H1 (cell line): ENCODE measurements around the gene CPM. TPM values are rescaled to one million over a fixed set of nuclear protein-coding genes. Genes with fewer than 3 reads are reported as not detected.

Experiments used
- CTCF ChIA-PET: fragments of 300-600 bp; sonication (Branson Sonifier 250); formaldehyde crosslinking; loops from one replicate; lab custom pipeline; 2021; ENCODE audit not compliant: partially characterized antibody; lab: Charles Lee
- POLR2A ChIA-PET: fragments of 300-600 bp; sonication (Branson Sonifier 250); formaldehyde crosslinking; loops from one replicate; lab custom pipeline; 2021; ENCODE audit warnings: inconsistent platforms; ENCODE audit not compliant: partially characterized antibody; lab: Charles Lee
- DNase-seq, 2 experiments: peaks; one replicate each; pipeline versions ENCODE4 v3.0.0 to v3.0.0-alpha.2; 2010 to 2022; ENCODE audit warnings: low spot score in 2 of 2, low read depth in 1 of 2, mixed read lengths in 1 of 2
- FAIRE-seq: peaks from 2 replicates; lab custom pipeline; 2011; peaks lifted over from hg19 to GRCh38; lab: Jason Lieb, UNC
- H2AFZ ChIP-seq: 2 replicates; pipeline ENCODE4 v1.8.1; 2012; ENCODE audit warnings: low read length, inconsistent platforms
- H2AK5ac ChIP-seq: 2 replicates; pipeline ENCODE4 v1.6.1; 2013; ENCODE audit warnings: low read depth, low read length
- H2BK120ac ChIP-seq: replicated peaks from 2 replicates; pipeline ENCODE3; 2013; ENCODE audit warnings: low read depth, low read length, inconsistent platforms
- H2BK12ac ChIP-seq: 2 replicates; pipeline ENCODE4 v1.6.1; 2013; ENCODE audit warnings: low read depth, low read length
- H2BK15ac ChIP-seq: 2 replicates; pipeline ENCODE4 v1.6.1; 2013; ENCODE audit warnings: low read length
- H2BK20ac ChIP-seq: 2 replicates; pipeline ENCODE4 v1.6.1; 2013; ENCODE audit warnings: low read length
- H2BK5ac ChIP-seq: 2 replicates; pipeline ENCODE4 v1.6.1; 2013; ENCODE audit warnings: low read depth, low read length
- H3K14ac ChIP-seq: 2 replicates; pipeline ENCODE4 v1.6.1; 2013; ENCODE audit warnings: inconsistent platforms; ENCODE audit not compliant: insufficient read length
- H3K18ac ChIP-seq: 2 replicates; pipeline ENCODE4 v1.6.1; 2013; ENCODE audit warnings: low read length; ENCODE audit errors: extremely low read depth
- H3K23ac ChIP-seq: 2 replicates; pipeline ENCODE4 v1.6.1; 2013; ENCODE audit warnings: inconsistent platforms; ENCODE audit not compliant: insufficient read length
- H3K23me2 ChIP-seq: 2 replicates; pipeline ENCODE4 v1.6.1; 2013; ENCODE audit warnings: low read depth, low read length
- H3K27ac ChIP-seq: 2 replicates; pipeline ENCODE4 v1.6.1; 2011; ENCODE audit warnings: low read depth, low read length, inconsistent platforms
- H3K27me3 ChIP-seq, 4 experiments: replicated peaks in 1 of 4; 1 replicate in 1 of 4; 2 replicates in 3 of 4; pipeline versions ENCODE4 v1.6.1 to v1.8.1; 2011 to 2013; ENCODE audit warnings: low read length in 3 of 4, mild to moderate bottlenecking in 3 of 4, inconsistent platforms in 2 of 4, mixed read lengths in 2 of 4, moderate library complexity in 1 of 4; ENCODE audit not compliant: control insufficient read depth in 3 of 4, insufficient read depth in 3 of 4; ENCODE audit errors: extremely low read depth in 1 of 4
- H3K36me3 ChIP-seq, 4 experiments: 2 replicates each; pipeline versions ENCODE4 v1.6.1 to v1.8.1; 2011 to 2013; ENCODE audit warnings: mild to moderate bottlenecking in 4 of 4, low read length in 3 of 4, moderate library complexity in 2 of 4, control low read depth in 1 of 4, inconsistent platforms in 1 of 4; ENCODE audit not compliant: insufficient read depth in 4 of 4, control insufficient read depth in 2 of 4
- H3K4ac ChIP-seq: replicated peaks from 2 replicates; pipeline ENCODE3; 2013; ENCODE audit warnings: low read length, low read depth, mixed read lengths, inconsistent platforms; ENCODE audit not compliant: insufficient read length
- H3K4me1 ChIP-seq, 4 experiments: replicated peaks in 1 of 4; 1 replicate in 1 of 4; 2 replicates in 3 of 4; pipeline versions ENCODE4 v1.6.1 to v1.8.1; 2011 to 2013; ENCODE audit warnings: low read length in 3 of 4, inconsistent platforms in 2 of 4, mixed read lengths in 1 of 4; ENCODE audit not compliant: insufficient read depth in 4 of 4, control insufficient read depth in 3 of 4
- H3K4me2 ChIP-seq, 2 experiments: 2 replicates each; pipeline versions ENCODE4 v1.6.1 to v1.8.1; 2011 to 2013; ENCODE audit warnings: low read depth in 2 of 2, low read length in 2 of 2, control low read depth in 1 of 2, inconsistent platforms in 1 of 2, mild to moderate bottlenecking in 1 of 2; ENCODE audit not compliant: insufficient read depth in 1 of 2
- H3K4me3 ChIP-seq, 4 experiments: fragments of 200-600, 300-600 bp in 1 of 4; sonication (generic), shearing (Covaris generic), sonication (Bioruptor Twin) in 1 of 4; 2 replicates each; pipeline versions ENCODE4 v1.5.1 to v1.8.1; 2011 to 2016; ENCODE audit warnings: low read length in 4 of 4, low read depth in 3 of 4, control low read depth in 2 of 4, inconsistent platforms in 2 of 4, mild to moderate bottlenecking in 2 of 4, mixed read lengths in 1 of 4, moderate library complexity in 1 of 4; ENCODE audit not compliant: insufficient read depth in 2 of 4; ENCODE audit errors: extremely low read depth in 1 of 4
- H3K56ac ChIP-seq: replicated peaks from 2 replicates; pipeline ENCODE3; 2013; ENCODE audit warnings: low read depth, mild to moderate bottlenecking, mixed read lengths, low read length, inconsistent platforms; ENCODE audit not compliant: insufficient read length
- H3K79me1 ChIP-seq: 2 replicates; pipeline ENCODE4 v1.6.1; 2013; ENCODE audit warnings: low read depth, low read length, control low read depth
- H3K79me2 ChIP-seq, 2 experiments: 2 replicates each; pipeline versions ENCODE4 v1.6.1 to v1.8.1; 2012 to 2013; ENCODE audit warnings: low read length in 2 of 2, mild to moderate bottlenecking in 2 of 2, inconsistent platforms in 1 of 2; ENCODE audit not compliant: insufficient read depth in 2 of 2, control insufficient read depth in 1 of 2
- H3K9ac ChIP-seq, 4 experiments: replicated peaks in 1 of 4; 1 replicate in 1 of 4; 2 replicates in 3 of 4; pipeline versions ENCODE4 v1.6.1 to v1.8.1; 2011 to 2013; ENCODE audit warnings: low read depth in 3 of 4, low read length in 3 of 4, control low read depth in 2 of 4, mild to moderate bottlenecking in 2 of 4, moderate library complexity in 2 of 4, inconsistent platforms in 1 of 4; ENCODE audit errors: extremely low read depth in 1 of 4
- H3K9me3 ChIP-seq, 2 experiments: 2 replicates each; pipeline versions ENCODE4 v1.6.1 to v1.8.1; 2012 to 2013; ENCODE audit warnings: mild to moderate bottlenecking in 2 of 2, moderate library complexity in 2 of 2, control low read depth in 1 of 2, inconsistent platforms in 1 of 2, low read depth in 1 of 2, low read length in 1 of 2, mixed read lengths in 1 of 2; ENCODE audit not compliant: insufficient read depth in 2 of 2
- H4K20me1 ChIP-seq, 2 experiments: replicated peaks in 1 of 2; 2 replicates each; pipeline versions ENCODE3 to v1.8.1; 2011 to 2013; ENCODE audit warnings: inconsistent platforms in 2 of 2, low read length in 2 of 2, mild to moderate bottlenecking in 1 of 2; ENCODE audit not compliant: insufficient read depth in 2 of 2, control insufficient read depth in 1 of 2
- H4K5ac ChIP-seq: 2 replicates; pipeline ENCODE4 v1.6.1; 2013; ENCODE audit warnings: low read length, low read depth, mixed read lengths, inconsistent platforms; ENCODE audit not compliant: insufficient read length
- H4K8ac ChIP-seq: 2 replicates; pipeline ENCODE4 v1.8.0; 2013; ENCODE audit warnings: mild to moderate bottlenecking, moderate library complexity, low read length, inconsistent platforms; ENCODE audit not compliant: insufficient read depth; ENCODE audit errors: extremely low read depth
- H4K91ac ChIP-seq: replicated peaks from 2 replicates; pipeline ENCODE3; 2013; ENCODE audit warnings: low read length, mixed read lengths, inconsistent platforms; ENCODE audit not compliant: insufficient read length
- EZH2 ChIP-seq: fragments of 200-600 bp; sonication (generic); IDR thresholded peaks from 2 replicates; pipeline ENCODE4 v1.7.1; 2012; ENCODE audit warnings: low read depth, mild to moderate bottlenecking, moderate library complexity, low read length, inconsistent platforms; ENCODE audit not compliant: severe bottlenecking
- ZNF274 ChIP-seq: IDR thresholded peaks from 2 replicates; pipeline ENCODE4 v1.7.0; 2012; ENCODE audit warnings: low read length, borderline replicate concordance; ENCODE audit errors: extremely low read depth
- WGBS, 2 experiments: shearing (Covaris generic) in 1 of 2; methylation state at CpG; one replicate each; pipeline versions ENCODE4 v1.1.6 to v1.1.7; 2013 to 2015; ENCODE audit warnings: low lambda C conversion rate in 2 of 2, mixed read lengths in 2 of 2, inconsistent platforms in 1 of 2, low coverage in 1 of 2, missing lambda C conversion rate in 1 of 2; ENCODE audit not compliant: insufficient replicate concordance in 2 of 2, insufficient coverage in 1 of 2, insufficient read length in 1 of 2; ENCODE audit errors: extremely low coverage in 1 of 2, missing lambda C conversion rate in 1 of 2; 5-methylcytosine and 5-hydroxymethylcytosine counted together
- polyA plus RNA-seq, 7 experiments: library from polyadenylated mRNA; depleted of rRNA in 3 of 7; stranded (reverse) in 5 of 7; unstranded in 2 of 7; fragments of >200 nt in 5 of 7; fragments of 200-250 nt in 2 of 7; gene quantifications; 1 replicate in 5 of 7; 2 replicates in 1 of 7; 4 replicates in 1 of 7; pipeline versions ENCODE4 v1.2.1 to v1.2.3, GENCODE V29; 2011 to 2013; ENCODE audit warnings: missing spikeins in 2 of 7, mixed read lengths in 2 of 7
- total RNA-seq: library from RNA; stranded (reverse); fragmentation: NEBNext Ultra II Directional; extraction: Animal tissue kit (Norgen Biotek cat#: 25700); gene quantifications from 2 replicates; pipeline ENCODE4 v1.2.1, GENCODE V29; 2021

CPM gene
- total and polyA plus RNA-seq, 2 of the 8 experiments (the other 6 are each of a cell fraction or from before 2014, with no cell fraction given) = 0.33 to 3.1 TPM

- no peak overlapping the region for H3K14ac ChIP-seq
- H2BK15ac ChIP-seq = no peak overlapping the region
- H3K9me3 ChIP-seq = no peaks in the 10 kb centered on the region
- no peak overlapping the region for H4K5ac ChIP-seq
- no peaks in the 10 kb centered on the region for H3K79me1 ChIP-seq
- H3K23me2 ChIP-seq = no peaks in the 10 kb centered on the region
- H4K20me1 ChIP-seq = no peaks in the 10 kb centered on the region
- no peak overlapping the region for H2BK20ac ChIP-seq
- H3K79me2 ChIP-seq = no peaks in the 10 kb centered on the region
- H4K8ac ChIP-seq = no peak overlapping the region
- H2AK5ac ChIP-seq = no peak overlapping the region
- ChIA-PET CTCF (interaction anchor here (1.0 kb wide), 1 partner anchor 11 kb away, joined by 4 read pairs; no protein-coding TSS in a partner anchor), POLR2A (interaction anchor here (0.6 kb wide), 1 partner anchor 117 kb away, joined by 4 read pairs; no protein-coding TSS in a partner anchor)
- H3K56ac ChIP-seq = no peak overlapping the region
- no peak overlapping the region for H2BK12ac ChIP-seq
- no peak overlapping the region for H2BK5ac ChIP-seq
- DNase-seq (no peak), FAIRE-seq (no peak)
- TF ChIP-seq EZH2 = no peak
- no peak for TF ChIP-seq ZNF274
- no peaks in the 10 kb centered on the region for H3K27me3 ChIP-seq
- no peaks in the 10 kb centered on the region for H3K4me1 ChIP-seq
- H4K91ac ChIP-seq = no peak overlapping the region
- no peak overlapping the region for H2BK120ac ChIP-seq
- no peak overlapping the region for H3K4me3 ChIP-seq
- H2AFZ ChIP-seq = no peak overlapping the region
- H3K23ac ChIP-seq = no peak overlapping the region
- no peak overlapping the region for H3K4ac ChIP-seq
- no peak overlapping the region for H3K4me2 ChIP-seq
- H3K36me3 ChIP-seq = no peaks in the 10 kb centered on the region
- H3K27ac ChIP-seq = no peak overlapping the region
- 89% methylated on average over 7 of the region's 7 CpGs; no CpG with 5 or more reads in 1 of the 2 experiments for WGBS, 2 experiments
- no peak overlapping the region for H3K18ac ChIP-seq
- no peak overlapping the region for H3K9ac ChIP-seq
Measured at GRCh38 chr12:68894276-68894855, 38.6 kb downstream of the CPM start.
